Measurements from ENCODE around the gene STK26.

STK26 gene

DNA sequence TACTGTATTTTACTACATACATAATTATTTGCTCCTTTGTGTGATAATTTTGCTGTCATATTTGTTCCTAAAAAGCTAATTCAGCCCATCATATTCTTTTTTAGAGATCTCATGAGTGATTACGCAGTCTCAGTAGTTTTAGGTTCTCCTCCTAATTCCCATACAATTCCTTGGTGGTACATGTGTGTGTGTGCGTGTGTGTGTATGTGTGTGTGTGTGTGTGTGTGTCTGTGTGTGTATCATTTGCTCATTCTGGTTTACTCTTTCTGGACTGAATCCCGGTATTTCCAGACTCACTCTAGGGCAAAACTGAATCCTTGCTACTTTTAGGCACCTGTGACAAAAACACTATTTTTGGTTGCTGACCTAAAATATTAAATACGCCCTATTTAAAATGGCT lies 34.9 kb downstream of the STK26 start:
- Histone ChIP-seq H3K27ac (no peak overlapping the region), H3K4me3 (ENCODE audit: low read depth, low read length) (no peak overlapping the region), H3K36me3 (no peaks in the 10 kb centered on the region), H3K9me3 (ENCODE audit: severe bottlenecking) (no peaks in the 10 kb centered on the region), H3K27me3 (ENCODE audit: insufficient read depth, low read depth, severe bottlenecking) (no peaks in the 10 kb centered on the region)
- DNase-seq = no peak
- TF ChIP-seq CTCF (IDR thresholded peaks at IDR 0.05; ENCODE audit: low read depth, low read length) = no peak

- Histone ChIP-seq H3K27me3 (ENCODE audit: insufficient read depth, low read depth, severe bottlenecking) (no peaks in the 10 kb centered on the region), H3K9me3 (ENCODE audit: severe bottlenecking) (no peaks in the 10 kb centered on the region), H3K36me3 (no peaks in the 10 kb centered on the region), H3K27ac (no peak overlapping the region), H3K4me3 (ENCODE audit: low read depth, low read length) (no peak overlapping the region)
- no peak for DNase-seq
- TF ChIP-seq CTCF (IDR thresholded peaks at IDR 0.05; ENCODE audit: low read depth, low read length) = no peak
These were observed 35.9 kb downstream of the STK26 start for GRCh38 chrX:132058975-132059374.

DNA sequence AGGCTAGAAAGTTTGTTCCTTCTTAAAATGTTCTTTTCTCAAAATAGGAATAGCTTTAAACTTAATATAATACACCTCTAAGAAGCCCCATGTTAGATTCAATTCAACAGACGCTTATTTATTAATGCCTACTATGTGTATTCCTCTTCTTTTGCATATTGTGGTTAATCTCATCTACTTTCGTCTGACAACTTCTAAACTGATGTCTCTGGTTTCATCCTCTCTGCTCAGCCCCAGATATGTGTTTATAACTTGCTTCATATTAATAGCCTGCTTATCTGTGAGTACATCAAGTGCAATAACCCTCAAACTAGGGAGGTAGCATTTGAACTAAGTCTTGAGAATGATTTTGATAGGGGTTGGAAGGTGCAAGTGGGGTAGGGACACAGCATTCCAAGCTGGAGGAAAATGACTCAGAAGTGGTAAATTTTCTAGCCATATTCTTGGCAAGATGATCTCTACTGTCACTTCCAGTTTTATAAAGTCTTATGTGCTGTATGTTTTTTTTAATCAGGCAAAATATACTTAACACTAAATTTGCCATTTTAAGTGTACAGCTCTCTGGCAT lies 37.0 kb downstream of the STK26 start:
- H3K27ac ChIP-seq = no peak overlapping the region
- no peak for TF ChIP-seq CTCF (IDR thresholded peaks at IDR 0.05; ENCODE audit: low read depth, low read length)

GRCh38 chrX:132063334-132063733 lies 40.2 kb downstream of the STK26 start:
- H3K9me3 ChIP-seq (ENCODE audit: severe bottlenecking) = no peaks in the 10 kb centered on the region
- no peak overlapping the region for H3K27ac ChIP-seq
- H3K27me3 ChIP-seq (ENCODE audit: insufficient read depth, low read depth, severe bottlenecking) = no peaks in the 10 kb centered on the region
- TF ChIP-seq CTCF (IDR thresholded peaks at IDR 0.05; ENCODE audit: low read depth, low read length) = no peak
- DNase-seq = no peak
- H3K4me3 ChIP-seq (ENCODE audit: low read depth, low read length) = no peak overlapping the region
- no peaks in the 10 kb centered on the region for H3K36me3 ChIP-seq

More for the DNA sequence above, 37.0 kb downstream of the STK26 start:
- Histone ChIP-seq H3K4me3 (ENCODE audit: low read depth, low read length) (no peak overlapping the region), H3K27me3 (ENCODE audit: insufficient read depth, low read depth, severe bottlenecking) (no peaks in the 10 kb centered on the region), H3K36me3 (no peaks in the 10 kb centered on the region), H3K9me3 (ENCODE audit: severe bottlenecking) (no peaks in the 10 kb centered on the region)
- no peak for DNase-seq

- Histone ChIP-seq H3K9me3 (ENCODE audit: severe bottlenecking) (no peaks in the 10 kb centered on the region), H3K4me3 (ENCODE audit: low read depth, low read length) (no peak overlapping the region), H3K27ac (no peak overlapping the region), H3K27me3 (ENCODE audit: insufficient read depth, low read depth, severe bottlenecking) (no peaks in the 10 kb centered on the region), H3K36me3 (no peaks in the 10 kb centered on the region)
- no peak for TF ChIP-seq CTCF (IDR thresholded peaks at IDR 0.05; ENCODE audit: low read depth, low read length)
- no peak for DNase-seq
These were observed 40.8 kb downstream of the STK26 start for GRCh38 chrX:132063862-132064261.

DNA sequence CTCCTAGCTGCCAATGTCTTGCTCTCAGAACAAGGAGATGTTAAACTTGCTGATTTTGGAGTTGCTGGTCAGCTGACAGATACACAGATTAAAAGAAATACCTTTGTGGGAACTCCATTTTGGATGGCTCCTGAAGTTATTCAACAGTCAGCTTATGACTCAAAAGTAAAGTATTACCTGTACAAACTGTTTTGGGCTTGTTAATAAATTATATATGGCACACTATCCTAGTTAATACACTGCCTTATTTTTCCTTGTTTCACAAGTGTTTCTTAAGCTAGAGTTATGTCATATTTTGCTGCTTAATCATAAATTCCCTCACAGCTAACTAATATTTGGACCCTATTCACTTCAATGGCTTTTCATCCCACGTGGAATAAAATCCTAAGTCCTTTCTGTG lies 45.3 kb downstream of the STK26 start:
- TF ChIP-seq CTCF (IDR thresholded peaks at IDR 0.05; ENCODE audit: low read depth, low read length) = no peak
- Histone ChIP-seq H3K27me3 (ENCODE audit: insufficient read depth, low read depth, severe bottlenecking) (no peaks in the 10 kb centered on the region), H3K36me3 (no peaks in the 10 kb centered on the region)

More for the DNA sequence above, 45.3 kb downstream of the STK26 start:
- DNase-seq = no peak
- Histone ChIP-seq H3K27ac (no peak overlapping the region), H3K4me3 (ENCODE audit: low read depth, low read length) (no peak overlapping the region), H3K9me3 (ENCODE audit: severe bottlenecking) (no peaks in the 10 kb centered on the region)
